Loucy (cell line): ENCODE measurements around the gene PPM1M.
A peak's percentile ranks its signal among the peaks of the same experiment; 100 is the strongest.

Experiments
- H2AFZ ChIP-seq: fragments of 200-600 bp; sonication (generic); 2 replicates; pipeline ENCODE4 v1.6.0; 2016; ENCODE audit warnings: antibody characterized with exemption, mild to moderate bottlenecking, low read length, moderate library complexity
- H3F3A ChIP-seq: fragments of 200-600 bp; 2 replicates; pipeline ENCODE4 v1.6.0; 2016; ENCODE audit warnings: antibody characterized with exemption, low read depth, mild to moderate bottlenecking
- H3K27me3 ChIP-seq: fragments of 200-600 bp; sonication (generic); 2 replicates; pipeline ENCODE4 v1.6.1; 2014; ENCODE audit warnings: low read length, mild to moderate bottlenecking; ENCODE audit not compliant: insufficient read depth, poor library complexity, severe bottlenecking
- H3K36me3 ChIP-seq: fragments of 200-600 bp; sonication (generic); 2 replicates; pipeline ENCODE4 v1.6.1; 2016; ENCODE audit warnings: low read length; ENCODE audit not compliant: insufficient read depth
- H3K4me1 ChIP-seq: fragments of 200-600 bp; sonication (generic); 2 replicates; pipeline ENCODE4 v1.5.1; 2014; ENCODE audit warnings: low read length, mild to moderate bottlenecking; ENCODE audit not compliant: insufficient read depth, poor library complexity, severe bottlenecking
- H3K4me2 ChIP-seq: fragments of 200-600 bp; sonication (generic); 2 replicates; pipeline ENCODE4 v1.6.0; 2014; ENCODE audit warnings: antibody characterized with exemption, low read length, low read depth, mild to moderate bottlenecking; ENCODE audit not compliant: poor library complexity, severe bottlenecking
- H3K4me3 ChIP-seq: fragments of 200-600 bp; sonication (generic); 2 replicates; pipeline ENCODE4 v1.5.1; 2014; ENCODE audit warnings: low read length, mild to moderate bottlenecking, mixed read lengths; ENCODE audit not compliant: poor library complexity, severe bottlenecking
- H3K79me2 ChIP-seq: fragments of 200-600 bp; sonication (generic); 2 replicates; pipeline ENCODE4 v1.6.1; 2014; ENCODE audit warnings: low read length; ENCODE audit not compliant: insufficient read depth
- H3K9ac ChIP-seq: fragments of 200-600 bp; sonication (generic); 2 replicates; pipeline ENCODE4 v1.6.0; 2014; ENCODE audit warnings: mild to moderate bottlenecking, low read depth, low read length, moderate library complexity; ENCODE audit not compliant: poor library complexity, severe bottlenecking
- H3K9me2 ChIP-seq: fragments of 200-600 bp; sonication (generic); replicated peaks from 2 replicates; pipeline ENCODE4 v1.6.1; 2016; ENCODE audit warnings: low read depth, low read length, mixed read lengths
- H3K9me3 ChIP-seq: fragments of 200-600 bp; sonication (generic); 2 replicates; pipeline ENCODE4 v1.6.1; 2014; ENCODE audit warnings: mild to moderate bottlenecking, antibody characterized with exemption, low read length, low read depth; ENCODE audit not compliant: insufficient read depth
- H4K20me1 ChIP-seq: fragments of 200-600 bp; sonication (generic); 2 replicates; pipeline ENCODE4 v1.6.0; 2014; ENCODE audit warnings: antibody characterized with exemption, low read length, mild to moderate bottlenecking; ENCODE audit not compliant: insufficient read depth, poor library complexity, severe bottlenecking
- EZH2phosphoT487 ChIP-seq: fragments of 200-600 bp; IDR thresholded peaks from 2 replicates; pipeline ENCODE4 v1.6.1; 2018; ENCODE audit warnings: antibody characterized with exemption, mild to moderate bottlenecking, moderate library complexity, borderline replicate concordance
- TF ChIP-seq, protein P1 (sequence below): fragments of 200-600 bp; sonication (generic); conservative IDR thresholded peaks from 2 replicates; pipeline ENCODE4 v1.5.1; 2014; ENCODE audit warnings: mild to moderate bottlenecking, antibody characterized with exemption, low read length

Gene PPM1M

GRCh38 chr3:52204337-52205073 lies 41.1 kb upstream of the PPM1M start:
- Histone ChIP-seq H3K27me3 (no peaks in the 10 kb centered on the region), H3K9me2 (no peaks in the 10 kb centered on the region), H3K79me2 (peaks cover 53% of the 10 kb centered on the region), H3K4me1 (peaks cover 37% of the 10 kb centered on the region), H3K9me3 (no peaks in the 10 kb centered on the region), H3F3A (no peaks in the 10 kb centered on the region), H3K4me3 (no peak overlapping the region), H3K9ac (no peak overlapping the region), H4K20me1 (peaks cover 11% of the 10 kb centered on the region), H2AFZ (no peak overlapping the region), H3K4me2 (peak overlapping the region; percentile 26), H3K36me3 (peaks cover 69% of the 10 kb centered on the region)
- no peak for TF ChIP-seq EZH2phosphoT487
- TF ChIP-seq, protein P1, sequence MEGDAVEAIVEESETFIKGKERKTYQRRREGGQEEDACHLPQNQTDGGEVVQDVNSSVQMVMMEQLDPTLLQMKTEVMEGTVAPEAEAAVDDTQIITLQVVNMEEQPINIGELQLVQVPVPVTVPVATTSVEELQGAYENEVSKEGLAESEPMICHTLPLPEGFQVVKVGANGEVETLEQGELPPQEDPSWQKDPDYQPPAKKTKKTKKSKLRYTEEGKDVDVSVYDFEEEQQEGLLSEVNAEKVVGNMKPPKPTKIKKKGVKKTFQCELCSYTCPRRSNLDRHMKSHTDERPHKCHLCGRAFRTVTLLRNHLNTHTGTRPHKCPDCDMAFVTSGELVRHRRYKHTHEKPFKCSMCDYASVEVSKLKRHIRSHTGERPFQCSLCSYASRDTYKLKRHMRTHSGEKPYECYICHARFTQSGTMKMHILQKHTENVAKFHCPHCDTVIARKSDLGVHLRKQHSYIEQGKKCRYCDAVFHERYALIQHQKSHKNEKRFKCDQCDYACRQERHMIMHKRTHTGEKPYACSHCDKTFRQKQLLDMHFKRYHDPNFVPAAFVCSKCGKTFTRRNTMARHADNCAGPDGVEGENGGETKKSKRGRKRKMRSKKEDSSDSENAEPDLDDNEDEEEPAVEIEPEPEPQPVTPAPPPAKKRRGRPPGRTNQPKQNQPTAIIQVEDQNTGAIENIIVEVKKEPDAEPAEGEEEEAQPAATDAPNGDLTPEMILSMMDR = no peak

DNA sequence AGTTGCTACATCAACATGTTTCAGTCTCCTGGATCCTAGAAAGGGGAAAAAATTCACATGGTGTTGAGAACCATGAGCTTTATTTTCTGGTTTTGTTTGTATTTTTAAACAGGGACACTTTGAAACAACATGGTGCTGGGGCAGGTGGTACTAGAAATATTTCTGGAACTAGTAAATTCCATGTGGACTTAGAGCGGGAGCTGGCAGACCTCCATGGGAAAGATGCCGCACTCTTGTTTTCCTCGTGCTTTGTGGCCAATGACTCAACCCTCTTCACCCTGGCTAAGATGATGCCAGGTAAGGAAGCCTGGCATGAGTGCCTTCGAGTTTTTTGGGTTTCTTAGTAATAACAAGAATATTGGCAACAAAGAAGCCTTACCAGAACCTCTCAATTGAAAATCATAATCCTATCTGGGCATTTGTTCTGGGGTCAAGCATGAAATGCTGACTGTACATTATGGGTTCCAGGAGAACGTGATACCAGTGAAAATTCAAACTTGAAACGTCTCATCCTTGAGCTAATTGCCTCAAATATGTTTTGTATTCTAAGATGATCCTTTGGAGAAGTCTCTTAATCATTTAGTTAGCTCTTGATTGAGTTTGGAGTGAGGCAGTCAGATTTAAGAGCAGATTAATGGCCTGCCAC lies 39.7 kb upstream of the PPM1M start:
- TF ChIP-seq EZH2phosphoT487 = no peak
- TF ChIP-seq, protein P1 = no peak
- Histone ChIP-seq H2AFZ (no peak overlapping the region), H3K27me3 (no peaks in the 10 kb centered on the region), H3F3A (no peaks in the 10 kb centered on the region), H3K9me3 (no peaks in the 10 kb centered on the region), H3K4me3 (no peak overlapping the region), H4K20me1 (peaks cover 7% of the 10 kb centered on the region), H3K4me2 (no peak overlapping the region), H3K9me2 (no peaks in the 10 kb centered on the region), H3K9ac (no peak overlapping the region), H3K79me2 (peaks cover 40% of the 10 kb centered on the region), H3K4me1 (peaks cover 24% of the 10 kb centered on the region), H3K36me3 (peaks cover 83% of the 10 kb centered on the region)

- TF ChIP-seq, protein P1 = no peak
- TF ChIP-seq EZH2phosphoT487 = no peak
- no peaks in the 10 kb centered on the region for H3K27me3 ChIP-seq
- H4K20me1 ChIP-seq = no peaks in the 10 kb centered on the region
- no peak overlapping the region for H3K4me2 ChIP-seq
- H3F3A ChIP-seq = no peaks in the 10 kb centered on the region
- H3K9me3 ChIP-seq = no peaks in the 10 kb centered on the region
- no peak overlapping the region for H3K4me3 ChIP-seq
- H3K79me2 ChIP-seq = peaks cover 17% of the 10 kb centered on the region; the same call in 1 of the 2 replicates
- H3K9me2 ChIP-seq = no peaks in the 10 kb centered on the region
- H2AFZ ChIP-seq = no peak overlapping the region
- H3K4me1 ChIP-seq = no peaks in the 10 kb centered on the region
- peaks cover 94% of the 10 kb centered on the region for H3K36me3 ChIP-seq
- H3K9ac ChIP-seq = no peak overlapping the region
These were observed 37.0 kb upstream of the PPM1M start for GRCh38 chr3:52208556-52208955.
